ENCODE results near the gene CORO6. TPM values are rescaled to one million over a fixed set of nuclear protein-coding genes. Genes with fewer than 3 reads are reported as not detected.

The CORO6 gene
- total and polyA plus RNA-seq, 2 of the 4 experiments (the other 2 are of a cell fraction) = 3.4 to 7.6 TPM

DNA sequence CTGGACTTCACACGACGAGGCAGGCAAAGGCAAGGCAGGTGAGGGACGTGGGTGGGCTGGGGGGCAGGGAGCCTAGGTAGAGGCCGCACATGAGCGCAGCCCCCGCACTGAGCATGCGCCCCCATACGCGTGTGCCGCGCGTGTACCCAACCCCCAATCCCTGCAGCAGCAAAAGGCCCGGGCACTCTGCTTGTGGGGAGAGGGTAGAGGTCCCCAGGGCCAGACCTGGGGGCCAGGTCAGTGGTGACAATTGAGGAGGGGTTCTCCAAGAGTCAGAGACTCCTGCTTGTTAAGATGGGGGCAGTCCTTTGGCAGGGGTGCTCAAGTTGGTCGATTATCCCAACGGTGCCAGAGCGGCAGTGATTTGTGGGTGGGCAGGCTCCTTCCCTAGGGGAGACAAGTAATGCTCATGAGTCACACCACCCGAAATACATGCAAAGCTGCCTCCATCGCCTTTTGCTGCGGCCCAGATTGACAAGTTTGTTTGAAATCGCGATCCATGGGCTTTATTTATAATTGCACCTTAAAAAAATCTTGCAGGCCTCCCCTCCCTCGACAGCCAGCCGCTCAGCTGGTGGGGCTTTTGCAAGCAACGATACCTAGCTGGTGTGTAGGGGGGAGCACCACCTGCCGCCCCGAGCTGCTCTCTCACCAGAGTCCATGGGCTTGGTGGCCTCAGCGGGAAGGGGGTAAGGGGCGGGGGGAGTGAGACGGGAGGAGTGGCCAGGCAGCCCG lies 32.1 kb downstream of the CORO6 start:
- intact Hi-C loops (cut with micrococcal nuclease) (loop anchor here (1.0 kb wide), 1 partner anchor 220 kb away; no protein-coding TSS in a partner anchor), in situ Hi-C loops (cut with MboI; ENCODE audit: low sequenced_read_pairs) (no loop called here), dilution Hi-C loops (cut with HindIII; ENCODE audit: low sequenced_read_pairs, unreplicated experiment) (no loop called here)
- Histone ChIP-seq H3K9ac (ENCODE audit: low read depth, low read length) (no peak overlapping the region), H2AK9ac (replicated peaks; ENCODE audit: low read depth, low read length, poor library complexity) (peak overlapping the region; percentile 93), H3K56ac (ENCODE audit: extremely low read depth, insufficient read depth, low read length) (no peak overlapping the region), H4K91ac (ENCODE audit: insufficient read depth, low read depth, low read length) (no peak overlapping the region), H4K20me1 (ENCODE audit: insufficient read depth, low read length) (peaks cover 53% of the 10 kb centered on the region), H3K27ac (ENCODE audit: insufficient read depth, low read length) (peak overlapping the region; percentile 27; the same call in 1 of the 2 replicates), H3K79me1 (ENCODE audit: low read depth in 1 of 2, low read length in 2 of 2) (peaks cover 16 to 51% of the 10 kb centered on the region in 2 experiments; a peak in 3 of 4 replicates), H2AK5ac (ENCODE audit: low read depth, low read length) (peak overlapping the region; percentile 90), H2AFZ (replicated peaks; ENCODE audit: low read length, poor library complexity) (peak overlapping the region; percentile 97), H3K4ac (ENCODE audit: low read depth, low read length) (peak overlapping the region; percentile 42), H3K4me1 (ENCODE audit: control insufficient read depth, insufficient read depth, low read length) (peaks cover 40% of the 10 kb centered on the region), H3K27me3 (ENCODE audit: control insufficient read depth, insufficient read depth, low read length) (peaks cover 2% of the 10 kb centered on the region; the same call in 1 of the 2 replicates), H3K9me3 (ENCODE audit: control insufficient read depth, insufficient read depth, low read length) (no peaks in the 10 kb centered on the region), H3K4me2 (ENCODE audit: low read depth, low read length) (peak overlapping the region; percentile 86), H3K23ac (ENCODE audit: low read depth, low read length) (no peak overlapping the region), H3K9me1 (ENCODE audit: insufficient read depth, low read length) (peaks cover 13% of the 10 kb centered on the region), H2BK120ac (ENCODE audit: low read depth, low read length) (peak overlapping the region; percentile 55), H3K36me3 (ENCODE audit: control insufficient read depth, insufficient read depth, low read length) (no peaks in the 10 kb centered on the region), H4K8ac (ENCODE audit: low read depth in 2 of 2, low read length in 2 of 2) (peak overlapping the region; percentile 95 to 97), H2BK5ac (ENCODE audit: low read depth, low read length, poor library complexity, severe bottlenecking) (no peak overlapping the region), H3K4me3 (ENCODE audit: insufficient read depth, low read depth, low read length) (no peak overlapping the region), H2BK15ac (ENCODE audit: low read depth, low read length) (no peak overlapping the region; the same call in 2 of the 3 replicates), H3K14ac (replicated peaks; ENCODE audit: low read depth, low read length) (no peak overlapping the region), H2BK20ac (ENCODE audit: low read depth, low read length) (no peak overlapping the region), H3K18ac (ENCODE audit: low read depth, low read length) (no peak overlapping the region), H4K5ac (ENCODE audit: low read depth, low read length) (peak overlapping the region; percentile 81; the same call in 1 of the 2 replicates)
- CTCF ChIA-PET = interaction anchor here (0.8 to 2.1 kb wide), 2 partner anchors 17 to 220 kb away, joined by 4 to 7 read pairs; no protein-coding TSS in a partner anchor
- BruUV-seq (replicated peaks) = no TSS peak
- 3% methylated on average over 6 of the region's 30 CpGs; no CpG with 5 or more reads in 1 of the 2 experiments for WGBS, 2 experiments (ENCODE audit: extremely low coverage in 2 of 2, insufficient read length in 1 of 2)
- ATAC-seq (ENCODE audit: low read depth) (no peak), DNase-seq (peak; percentile 58)
- POLR2A ChIA-PET (ENCODE audit: unreplicated experiment) = interaction anchor here (0.5 kb wide), 1 partner anchor 18 kb away, joined by 3 read pairs; no protein-coding TSS in a partner anchor
- TF ChIP-seq MXI1 (IDR thresholded peaks at IDR 0.05; ENCODE audit: borderline replicate concordance, low read depth, low read length) = no peak
- no peak for TF ChIP-seq MAFK (IDR thresholded peaks at IDR 0.05; ENCODE audit: low read depth, low read length)
- no peak for TF ChIP-seq NFE2L2 (IDR thresholded peaks at IDR 0.05; ENCODE audit: low read depth, low read length)
- TF ChIP-seq RFX5 (IDR thresholded peaks at IDR 0.05; ENCODE audit: low read depth, low read length) = no peak
- no peak for TF ChIP-seq RAD21 (IDR thresholded peaks at IDR 0.05; ENCODE audit: low read length)
- no peak for TF ChIP-seq CTCF (conservative IDR thresholded peaks at IDR 0.05; ENCODE audit: low read depth, low read length)
- no peak for TF ChIP-seq FOS (IDR thresholded peaks at IDR 0.05; ENCODE audit: low read depth, low read length)
- no peak for TF ChIP-seq RCOR1 (IDR thresholded peaks at IDR 0.05; ENCODE audit: insufficient replicate concordance, low read length)
- no peak for TF ChIP-seq ELK1 (IDR thresholded peaks at IDR 0.05; ENCODE audit: borderline replicate concordance, low read depth, low read length)
- no peak for TF ChIP-seq USF2 (IDR thresholded peaks at IDR 0.05; ENCODE audit: low read depth, low read length)
- TF ChIP-seq CHD1 (IDR thresholded peaks at IDR 0.05; ENCODE audit: low read depth, low read length) = no peak
- no peak for TF ChIP-seq SMC3 (IDR thresholded peaks at IDR 0.05; ENCODE audit: low read depth, low read length)
- no peak for TF ChIP-seq POLR2A (IDR thresholded peaks at IDR 0.05; ENCODE audit: low read depth, low read length)
- no peak for TF ChIP-seq BHLHE40 (IDR thresholded peaks at IDR 0.05; ENCODE audit: low read depth, low read length)
- no peak for TF ChIP-seq CEBPB (IDR thresholded peaks at IDR 0.05; ENCODE audit: low read depth, low read length)
